Transverse colon (tissue), 3 donors: Measurements from ENCODE around the gene FBXL13.

Experiments used
- EP300 ChIP-seq: sonication (generic); formaldehyde crosslinking; IDR thresholded peaks from one replicate; pipeline ENCODE4 v1.6.1; 2017; ENCODE audit warnings: antibody characterized with exemption, low read depth
- POLR2A ChIP-seq: fragments of 450-650 bp; IDR thresholded peaks from one replicate; pipeline ENCODE4 v1.6.1; 2016; ENCODE audit warnings: antibody characterized with exemption, mild to moderate bottlenecking, moderate library complexity
- TF ChIP-seq, protein P1 (sequence below), 5 experiments: fragments of 200-600 bp in 3 of 5; fragments of 450-650 bp in 2 of 5; sonication (generic) in 3 of 5; IDR thresholded peaks; 1 replicate in 2 of 5; 2 replicates in 3 of 5; pipeline ENCODE4 v1.5.1; 2016 to 2017; ENCODE audit warnings: antibody characterized with exemption in 5 of 5, inconsistent platforms in 3 of 5, mild to moderate bottlenecking in 2 of 5, moderate library complexity in 1 of 5

DNA sequence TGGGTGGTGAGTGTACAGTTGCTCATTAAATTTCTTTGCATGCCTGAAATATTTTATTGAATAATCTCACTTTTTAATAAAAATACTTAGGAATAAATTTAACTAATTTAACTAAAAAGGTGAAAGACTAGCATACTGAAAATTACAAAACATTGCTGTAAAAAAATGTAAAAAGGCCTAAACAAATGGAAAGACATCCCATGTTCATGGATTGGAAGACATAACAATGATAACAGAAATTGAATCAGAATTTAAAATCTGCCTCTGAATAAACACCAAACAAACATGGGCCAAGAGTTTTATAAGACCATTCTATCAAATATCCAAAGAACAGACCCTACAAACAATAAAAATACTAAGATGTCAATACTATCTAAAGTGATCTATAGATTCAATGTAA is 94.9 kb downstream of the FBXL13 start:
- TF ChIP-seq, protein P1, sequence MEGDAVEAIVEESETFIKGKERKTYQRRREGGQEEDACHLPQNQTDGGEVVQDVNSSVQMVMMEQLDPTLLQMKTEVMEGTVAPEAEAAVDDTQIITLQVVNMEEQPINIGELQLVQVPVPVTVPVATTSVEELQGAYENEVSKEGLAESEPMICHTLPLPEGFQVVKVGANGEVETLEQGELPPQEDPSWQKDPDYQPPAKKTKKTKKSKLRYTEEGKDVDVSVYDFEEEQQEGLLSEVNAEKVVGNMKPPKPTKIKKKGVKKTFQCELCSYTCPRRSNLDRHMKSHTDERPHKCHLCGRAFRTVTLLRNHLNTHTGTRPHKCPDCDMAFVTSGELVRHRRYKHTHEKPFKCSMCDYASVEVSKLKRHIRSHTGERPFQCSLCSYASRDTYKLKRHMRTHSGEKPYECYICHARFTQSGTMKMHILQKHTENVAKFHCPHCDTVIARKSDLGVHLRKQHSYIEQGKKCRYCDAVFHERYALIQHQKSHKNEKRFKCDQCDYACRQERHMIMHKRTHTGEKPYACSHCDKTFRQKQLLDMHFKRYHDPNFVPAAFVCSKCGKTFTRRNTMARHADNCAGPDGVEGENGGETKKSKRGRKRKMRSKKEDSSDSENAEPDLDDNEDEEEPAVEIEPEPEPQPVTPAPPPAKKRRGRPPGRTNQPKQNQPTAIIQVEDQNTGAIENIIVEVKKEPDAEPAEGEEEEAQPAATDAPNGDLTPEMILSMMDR (IDR thresholded peaks at IDR 0.05) = no peak
- TF ChIP-seq EP300 = no peak
- no peak for TF ChIP-seq POLR2A
